ENCODE measurements around the gene ZNF79.

DNA sequence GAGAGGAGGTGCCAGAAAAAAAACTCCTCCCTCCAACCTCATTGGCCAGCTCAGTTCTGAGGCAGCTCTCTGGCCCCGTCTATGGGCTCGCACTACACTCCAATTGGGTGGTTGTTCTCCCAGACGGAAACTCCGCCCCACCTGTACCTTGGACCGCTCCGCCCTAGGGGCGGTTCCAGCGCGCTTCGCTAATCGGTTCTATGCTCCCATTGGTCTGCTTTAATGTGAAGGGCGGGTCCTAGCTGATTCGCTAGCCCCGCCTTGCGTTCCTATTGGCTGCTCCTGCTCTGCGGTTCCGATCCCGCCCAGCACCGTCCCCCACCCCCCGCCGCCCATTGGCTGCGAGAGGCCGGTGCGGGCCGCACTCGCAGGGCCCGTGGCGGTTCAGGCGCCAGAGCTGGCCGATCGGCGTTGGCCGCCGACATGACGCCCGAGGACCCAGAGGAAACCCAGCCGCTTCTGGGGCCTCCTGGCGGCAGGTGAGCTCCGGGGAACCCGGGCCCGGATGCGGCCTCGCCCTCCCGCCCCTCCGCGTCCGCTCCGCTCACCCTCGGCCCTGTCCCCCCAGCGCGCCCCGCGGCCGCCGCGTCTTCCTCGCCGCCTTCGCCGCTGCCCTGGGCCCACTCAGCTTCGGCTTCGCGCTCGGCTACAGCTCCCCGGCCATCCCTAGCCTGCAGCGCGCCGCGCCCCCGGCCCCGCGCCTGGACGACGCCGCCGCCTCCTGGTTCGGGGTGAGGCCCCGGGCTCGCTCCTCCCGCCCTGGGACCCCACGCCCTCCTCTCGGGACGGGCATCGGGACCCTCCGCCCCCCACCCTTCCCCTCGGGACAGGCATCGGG, 27.2 kb upstream of the ZNF79 start, which contains the start of gene SLC2A8:
- TF ChIP-seq EZH2 (IDR thresholded peaks at IDR 0.05; ENCODE audit: insufficient read depth, poor library complexity, severe bottlenecking) = no peak
- TF ChIP-seq EZH2phosphoT487 (IDR thresholded peaks at IDR 0.05; ENCODE audit: insufficient read depth, low read depth) = no peak
